ENCODE measurements around the gene ITGAE.

DNA sequence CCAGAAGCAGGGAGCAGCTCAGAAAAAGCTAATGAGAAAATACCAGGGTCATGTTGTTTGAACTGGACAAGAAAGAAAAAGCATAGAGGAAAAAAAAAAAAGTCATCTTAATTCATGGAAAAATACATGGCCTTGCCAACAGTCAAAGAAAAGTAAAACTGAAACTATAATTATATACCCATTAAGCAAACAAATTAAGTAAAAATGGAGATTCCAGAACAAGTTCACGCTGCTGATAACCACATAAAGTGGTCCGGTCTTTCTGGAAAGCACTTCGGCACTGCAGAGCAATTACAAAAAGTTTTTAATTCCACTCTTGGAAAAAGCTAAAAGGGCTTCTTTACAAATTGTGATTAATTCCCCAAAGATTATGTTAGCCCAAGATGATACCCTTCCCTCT, 92.6 kb downstream of the ITGAE start:
- TF ChIP-seq, protein P1, sequence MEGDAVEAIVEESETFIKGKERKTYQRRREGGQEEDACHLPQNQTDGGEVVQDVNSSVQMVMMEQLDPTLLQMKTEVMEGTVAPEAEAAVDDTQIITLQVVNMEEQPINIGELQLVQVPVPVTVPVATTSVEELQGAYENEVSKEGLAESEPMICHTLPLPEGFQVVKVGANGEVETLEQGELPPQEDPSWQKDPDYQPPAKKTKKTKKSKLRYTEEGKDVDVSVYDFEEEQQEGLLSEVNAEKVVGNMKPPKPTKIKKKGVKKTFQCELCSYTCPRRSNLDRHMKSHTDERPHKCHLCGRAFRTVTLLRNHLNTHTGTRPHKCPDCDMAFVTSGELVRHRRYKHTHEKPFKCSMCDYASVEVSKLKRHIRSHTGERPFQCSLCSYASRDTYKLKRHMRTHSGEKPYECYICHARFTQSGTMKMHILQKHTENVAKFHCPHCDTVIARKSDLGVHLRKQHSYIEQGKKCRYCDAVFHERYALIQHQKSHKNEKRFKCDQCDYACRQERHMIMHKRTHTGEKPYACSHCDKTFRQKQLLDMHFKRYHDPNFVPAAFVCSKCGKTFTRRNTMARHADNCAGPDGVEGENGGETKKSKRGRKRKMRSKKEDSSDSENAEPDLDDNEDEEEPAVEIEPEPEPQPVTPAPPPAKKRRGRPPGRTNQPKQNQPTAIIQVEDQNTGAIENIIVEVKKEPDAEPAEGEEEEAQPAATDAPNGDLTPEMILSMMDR (IDR thresholded peaks at IDR 0.05) = no peak
- no peak for TF ChIP-seq POLR2A (IDR thresholded peaks at IDR 0.05)

All from prostate gland (tissue), 2 donors.